Activated naive CD8-positive, alpha-beta T cell treated with anti-CD3 and anti-CD28 coated beads for 36 hours (primary cell): Measurements from ENCODE around the gene RFC3. TPM values are rescaled to one million over a fixed set of nuclear protein-coding genes. Genes with fewer than 3 reads are reported as not detected.

ENCODE experiments used
- DNase-seq: peaks from one replicate; pipeline ENCODE4 v3.0.0; 2021
- H3K27ac Mint-ChIP-seq: one replicate; pipeline ENCODE4 v1.8.0; 2022; ENCODE audit warnings: mild to moderate bottlenecking, moderate library complexity, mixed read lengths
- H3K27me3 Mint-ChIP-seq: one replicate; pipeline ENCODE4 v1.8.0; 2022; ENCODE audit warnings: mild to moderate bottlenecking, mixed read lengths
- H3K36me3 Mint-ChIP-seq: one replicate; pipeline ENCODE4 v1.8.0; 2021; ENCODE audit warnings: mild to moderate bottlenecking, mixed read lengths
- H3K4me1 Mint-ChIP-seq: one replicate; pipeline ENCODE4 v1.8.0; 2021; ENCODE audit warnings: mixed read lengths
- H3K4me3 Mint-ChIP-seq: one replicate; pipeline ENCODE4 v1.8.0; 2022; ENCODE audit warnings: mild to moderate bottlenecking, moderate library complexity, mixed read lengths
- H3K9me3 Mint-ChIP-seq: one replicate; pipeline ENCODE4 v1.8.0; 2022; ENCODE audit warnings: mixed read lengths
- total RNA-seq, 2 experiments: library from RNA; stranded (reverse); gene quantifications; one replicate each; pipeline ENCODE4 v1.2.3, GENCODE V29; 2021

RFC3 gene
- total RNA-seq, 2 experiments from 2014 or later: 77.5 to 78.5 TPM

- Mint-ChIP-seq H3K36me3 (peaks cover 72% of the 10 kb centered on the region), H3K27ac (no peak overlapping the region), H3K4me1 (no peaks in the 10 kb centered on the region), H3K9me3 (no peaks in the 10 kb centered on the region), H3K27me3 (no peaks in the 10 kb centered on the region), H3K4me3 (no peak overlapping the region)
- no peak for DNase-seq
Measured at GRCh38 chr13:33840402-33840801, 22.5 kb downstream of the RFC3 start.

- Mint-ChIP-seq H3K27me3 (no peaks in the 10 kb centered on the region), H3K4me3 (no peak overlapping the region), H3K36me3 (peaks cover 76% of the 10 kb centered on the region), H3K9me3 (no peaks in the 10 kb centered on the region), H3K27ac (no peak overlapping the region), H3K4me1 (no peaks in the 10 kb centered on the region)
- DNase-seq: no peak
Measured at GRCh38 chr13:33842207-33842606, 24.3 kb downstream of the RFC3 start.

- DNase-seq: no peak
- H3K27ac Mint-ChIP-seq: no peak overlapping the region
- no peaks in the 10 kb centered on the region for H3K9me3 Mint-ChIP-seq
- H3K4me1 Mint-ChIP-seq: no peaks in the 10 kb centered on the region
- no peak overlapping the region for H3K4me3 Mint-ChIP-seq
- peaks cover 79% of the 10 kb centered on the region for H3K36me3 Mint-ChIP-seq
- H3K27me3 Mint-ChIP-seq: no peaks in the 10 kb centered on the region
Measured at GRCh38 chr13:33842986-33843385, 25.0 kb downstream of the RFC3 start.

GRCh38 chr13:33845572-33846302, 27.8 kb downstream of the RFC3 start:
- H3K4me1 Mint-ChIP-seq: no peaks in the 10 kb centered on the region
- H3K4me3 Mint-ChIP-seq: no peak overlapping the region
- no peak overlapping the region for H3K27ac Mint-ChIP-seq
- H3K36me3 Mint-ChIP-seq: peaks cover 73% of the 10 kb centered on the region
- no peaks in the 10 kb centered on the region for H3K9me3 Mint-ChIP-seq
- no peaks in the 10 kb centered on the region for H3K27me3 Mint-ChIP-seq
- no peak for DNase-seq

- Mint-ChIP-seq H3K4me3 (no peak overlapping the region), H3K27me3 (no peaks in the 10 kb centered on the region), H3K9me3 (no peaks in the 10 kb centered on the region), H3K27ac (no peak overlapping the region), H3K36me3 (peaks cover 67% of the 10 kb centered on the region), H3K4me1 (no peaks in the 10 kb centered on the region)
- DNase-seq: no peak
Measured at GRCh38 chr13:33846303-33847062, 28.5 kb downstream of the RFC3 start.

- no peaks in the 10 kb centered on the region for H3K4me1 Mint-ChIP-seq
- H3K27ac Mint-ChIP-seq: no peak overlapping the region
- no peaks in the 10 kb centered on the region for H3K9me3 Mint-ChIP-seq
- peaks cover 61% of the 10 kb centered on the region for H3K36me3 Mint-ChIP-seq
- no peaks in the 10 kb centered on the region for H3K27me3 Mint-ChIP-seq
- no peak for DNase-seq
- H3K4me3 Mint-ChIP-seq: no peak overlapping the region
Measured at GRCh38 chr13:33849211-33849610, 31.3 kb downstream of the RFC3 start.

- H3K9me3 Mint-ChIP-seq: no peaks in the 10 kb centered on the region
- DNase-seq: no peak
- no peak overlapping the region for H3K4me3 Mint-ChIP-seq
- no peaks in the 10 kb centered on the region for H3K27me3 Mint-ChIP-seq
- no peak overlapping the region for H3K27ac Mint-ChIP-seq
- peaks cover 35% of the 10 kb centered on the region for H3K36me3 Mint-ChIP-seq
- no peaks in the 10 kb centered on the region for H3K4me1 Mint-ChIP-seq
Measured at GRCh38 chr13:33855371-33855895, 37.5 kb downstream of the RFC3 start.

- no peaks in the 10 kb centered on the region for H3K4me1 Mint-ChIP-seq
- no peak overlapping the region for H3K27ac Mint-ChIP-seq
- peaks cover 26% of the 10 kb centered on the region for H3K36me3 Mint-ChIP-seq
- H3K9me3 Mint-ChIP-seq: no peaks in the 10 kb centered on the region
- H3K27me3 Mint-ChIP-seq: no peaks in the 10 kb centered on the region
- DNase-seq: no peak
- no peak overlapping the region for H3K4me3 Mint-ChIP-seq
Measured at GRCh38 chr13:33859691-33860303, 41.8 kb downstream of the RFC3 start.

GRCh38 chr13:33860526-33860925, 42.6 kb downstream of the RFC3 start:
- DNase-seq: no peak
- no peak overlapping the region for H3K4me3 Mint-ChIP-seq
- H3K4me1 Mint-ChIP-seq: no peaks in the 10 kb centered on the region
- H3K27me3 Mint-ChIP-seq: no peaks in the 10 kb centered on the region
- peaks cover 18% of the 10 kb centered on the region for H3K36me3 Mint-ChIP-seq
- no peak overlapping the region for H3K27ac Mint-ChIP-seq
- H3K9me3 Mint-ChIP-seq: no peaks in the 10 kb centered on the region

- Mint-ChIP-seq H3K27ac (no peak overlapping the region), H3K27me3 (no peaks in the 10 kb centered on the region), H3K4me3 (no peak overlapping the region), H3K36me3 (peaks cover 10% of the 10 kb centered on the region), H3K4me1 (no peaks in the 10 kb centered on the region), H3K9me3 (no peaks in the 10 kb centered on the region)
- DNase-seq: no peak
Measured at GRCh38 chr13:33862016-33862415, 44.1 kb downstream of the RFC3 start.

- Mint-ChIP-seq H3K4me3 (no peak overlapping the region), H3K36me3 (peaks cover 17% of the 10 kb centered on the region), H3K27ac (no peak overlapping the region), H3K27me3 (no peaks in the 10 kb centered on the region), H3K4me1 (no peaks in the 10 kb centered on the region), H3K9me3 (no peaks in the 10 kb centered on the region)
- no peak for DNase-seq
Measured at GRCh38 chr13:33863188-33863789, 45.3 kb downstream of the RFC3 start.

GRCh38 chr13:33865945-33866344, 48.0 kb downstream of the RFC3 start:
- H3K36me3 Mint-ChIP-seq: peaks cover 9% of the 10 kb centered on the region
- H3K9me3 Mint-ChIP-seq: no peaks in the 10 kb centered on the region
- H3K4me3 Mint-ChIP-seq: no peak overlapping the region
- no peaks in the 10 kb centered on the region for H3K27me3 Mint-ChIP-seq
- H3K4me1 Mint-ChIP-seq: no peaks in the 10 kb centered on the region
- no peak for DNase-seq
- no peak overlapping the region for H3K27ac Mint-ChIP-seq

- Mint-ChIP-seq H3K9me3 (no peaks in the 10 kb centered on the region), H3K36me3 (peaks cover 12% of the 10 kb centered on the region)
- DNase-seq: no peak
Measured at GRCh38 chr13:33867472-33867871, 49.5 kb downstream of the RFC3 start.

GRCh38 chr13:33868343-33868994, 50.5 kb downstream of the RFC3 start:
- Mint-ChIP-seq H3K27ac (no peak overlapping the region), H3K27me3 (no peaks in the 10 kb centered on the region), H3K4me1 (no peaks in the 10 kb centered on the region), H3K36me3 (peaks cover 12% of the 10 kb centered on the region), H3K9me3 (no peaks in the 10 kb centered on the region), H3K4me3 (no peak overlapping the region)
- DNase-seq: no peak

More at GRCh38 chr13:33867472-33867871, 49.5 kb downstream of the RFC3 start:
- H3K27me3 Mint-ChIP-seq: no peaks in the 10 kb centered on the region
- no peak overlapping the region for H3K4me3 Mint-ChIP-seq
- H3K4me1 Mint-ChIP-seq: no peaks in the 10 kb centered on the region
- H3K27ac Mint-ChIP-seq: no peak overlapping the region
